SK-N-SH treated with all-trans-retinoic acid at 6 μM for 48 hours (cell line): Measurements from ENCODE around the gene SMPD3.

Experiments
- ATAC-seq: fragments of 200-7000 bp; cut with Tn5 transposase; 3 replicates; pipeline ENCODE4 v1.9.1; 2020; ENCODE audit warnings: mild to moderate bottlenecking, moderate library complexity
- ARNTL ChIP-seq: fragments of 450-650 bp; formaldehyde crosslinking; IDR thresholded peaks from 2 replicates; pipeline ENCODE4 v1.5.0; 2020; ENCODE audit warnings: low read depth, mild to moderate bottlenecking, moderate library complexity, borderline replicate concordance
- BACH2 ChIP-seq: fragments of 250-450 bp; sonication (Bioruptor Pico); IDR thresholded peaks from 2 replicates; pipeline ENCODE4 v1.9.0; 2021; ENCODE audit warnings: mild to moderate bottlenecking, borderline replicate concordance
- CREB5 ChIP-seq: fragments of 250-450 bp; sonication (Bioruptor Pico); IDR thresholded peaks from 2 replicates; pipeline ENCODE4 v1.5.1; 2020; ENCODE audit warnings: low read depth, mild to moderate bottlenecking, moderate library complexity
- CSDC2 ChIP-seq: fragments of 250-450 bp; sonication (Bioruptor Pico); IDR thresholded peaks from 2 replicates; pipeline ENCODE4 v1.5.0; 2020; ENCODE audit warnings: mild to moderate bottlenecking, moderate library complexity
- CSRNP3 ChIP-seq: fragments of 250-450 bp; sonication (Bioruptor Pico); IDR thresholded peaks from 2 replicates; pipeline ENCODE4 v1.5.1; 2021; ENCODE audit warnings: mild to moderate bottlenecking, moderate library complexity
- ESRRG ChIP-seq: fragments of 250-450 bp; sonication (Bioruptor Pico); IDR thresholded peaks from 2 replicates; pipeline ENCODE4 v1.6.1; 2021; ENCODE audit warnings: mild to moderate bottlenecking
- GLIS3 ChIP-seq: fragments of 250-450 bp; sonication (Bioruptor Pico); IDR thresholded peaks from 2 replicates; pipeline ENCODE4 v1.5.0; 2020; ENCODE audit warnings: mild to moderate bottlenecking, moderate library complexity
- ISL1 ChIP-seq: fragments of 250-450 bp; sonication (Bioruptor Pico); IDR thresholded peaks from 2 replicates; pipeline ENCODE4 v2.1.2; 2022; ENCODE audit warnings: mild to moderate bottlenecking, moderate library complexity
- OSR1 ChIP-seq: fragments of 250-450 bp; sonication (Bioruptor Pico); IDR thresholded peaks from 2 replicates; pipeline ENCODE4 v1.8.0; 2022; ENCODE audit warnings: moderate library complexity, mild to moderate bottlenecking, inconsistent platforms
- PATZ1 ChIP-seq: fragments of 250-450 bp; sonication (Bioruptor Pico); IDR thresholded peaks from 2 replicates; pipeline ENCODE4 v1.8.0; 2020; ENCODE audit warnings: mild to moderate bottlenecking, moderate library complexity, borderline replicate concordance
- POU6F1 ChIP-seq: fragments of 250-450 bp; sonication (Bioruptor Pico); IDR thresholded peaks from 2 replicates; pipeline ENCODE4 v1.8.0; 2021; ENCODE audit warnings: low read depth, mild to moderate bottlenecking, moderate library complexity, borderline replicate concordance
- PPARA ChIP-seq: fragments of 250-450 bp; sonication (Bioruptor Pico); IDR thresholded peaks from 2 replicates; pipeline ENCODE4 v1.5.0; 2020; ENCODE audit warnings: mild to moderate bottlenecking, borderline replicate concordance
- RARB ChIP-seq: fragments of 250-450 bp; sonication (Bioruptor Pico); IDR thresholded peaks from 2 replicates; pipeline ENCODE4 v1.8.0; 2021; ENCODE audit warnings: mild to moderate bottlenecking, moderate library complexity
- SNAI2 ChIP-seq: fragments of 250-450 bp; sonication (Bioruptor Pico); IDR thresholded peaks from 2 replicates; pipeline ENCODE4 v1.5.0; 2020; ENCODE audit warnings: mild to moderate bottlenecking, moderate library complexity
- TCF4 ChIP-seq: fragments of 250-450 bp; sonication (Bioruptor Pico); IDR thresholded peaks from 2 replicates; pipeline ENCODE4 v1.8.0; 2021; ENCODE audit warnings: mild to moderate bottlenecking, moderate library complexity, borderline replicate concordance
- TOX ChIP-seq: fragments of 250-450 bp; sonication (Bioruptor Pico); IDR thresholded peaks from 2 replicates; pipeline ENCODE4 v1.8.0; 2021; ENCODE audit warnings: mild to moderate bottlenecking, moderate library complexity, borderline replicate concordance
- TSHZ2 ChIP-seq: fragments of 250-450 bp; sonication (Bioruptor Pico); IDR thresholded peaks from 2 replicates; pipeline ENCODE4 v1.5.0; 2020; ENCODE audit warnings: mild to moderate bottlenecking, moderate library complexity
- ZFP3 ChIP-seq: fragments of 250-450 bp; sonication (Bioruptor Pico); IDR thresholded peaks from 2 replicates; pipeline ENCODE4 v1.5.0; 2020; ENCODE audit warnings: mild to moderate bottlenecking, moderate library complexity
- ZFP30 ChIP-seq: fragments of 450-650 bp; formaldehyde crosslinking; IDR thresholded peaks from 2 replicates; pipeline ENCODE4 v1.5.0; 2022; ENCODE audit warnings: mild to moderate bottlenecking, moderate library complexity
- ZNF70 ChIP-seq: fragments of 450-650 bp; formaldehyde crosslinking; IDR thresholded peaks from 2 replicates; pipeline ENCODE4 v1.5.0; 2020; ENCODE audit warnings: mild to moderate bottlenecking, moderate library complexity
- ZNF8 ChIP-seq: fragments of 450-650 bp; formaldehyde crosslinking; IDR thresholded peaks from 2 replicates; pipeline ENCODE4 v1.5.0; 2020; ENCODE audit warnings: mild to moderate bottlenecking, moderate library complexity

The SMPD3 gene

GRCh38 chr16:68382296-68382718, 66.0 kb downstream of the SMPD3 start:
- TF ChIP-seq ZFP30 (CRISPR knock-in tag), result no peak
- TF ChIP-seq TCF4 (CRISPR knock-in tag), result no peak
- TF ChIP-seq ARNTL, result no peak
- TF ChIP-seq ZNF8, result no peak
- TF ChIP-seq ZNF70 (CRISPR knock-in tag), result no peak
- TF ChIP-seq BACH2, result no peak
- no peak for TF ChIP-seq OSR1 (CRISPR knock-in tag)
- TF ChIP-seq CREB5 (CRISPR knock-in tag), result no peak
- no peak for TF ChIP-seq GLIS3 (CRISPR knock-in tag)
- TF ChIP-seq ISL1 (CRISPR knock-in tag), result no peak
- TF ChIP-seq RARB (CRISPR knock-in tag), result no peak
- no peak for TF ChIP-seq CSRNP3
- no peak for TF ChIP-seq CSDC2 (CRISPR knock-in tag)
- TF ChIP-seq SNAI2 (CRISPR knock-in tag), result no peak
- no peak for TF ChIP-seq PPARA
- no peak for TF ChIP-seq ESRRG (CRISPR knock-in tag)
- peak; percentile 55 for ATAC-seq

- no peak for ATAC-seq
- TF ChIP-seq TOX (CRISPR knock-in tag), result no peak
- TF ChIP-seq ESRRG (CRISPR knock-in tag), result no peak
- TF ChIP-seq CSRNP3, result no peak
- no peak for TF ChIP-seq PATZ1 (CRISPR knock-in tag)
- TF ChIP-seq OSR1 (CRISPR knock-in tag), result no peak
- no peak for TF ChIP-seq POU6F1 (CRISPR knock-in tag)
- no peak for TF ChIP-seq CSDC2 (CRISPR knock-in tag)
- no peak for TF ChIP-seq GLIS3 (CRISPR knock-in tag)
- TF ChIP-seq ISL1 (CRISPR knock-in tag), result no peak
- TF ChIP-seq BACH2, result no peak
- TF ChIP-seq PPARA, result no peak
- TF ChIP-seq ZFP3 (CRISPR knock-in tag), result no peak
These were observed 67.0 kb downstream of the SMPD3 start for GRCh38 chr16:68381363-68381724.

- no peak for ATAC-seq
These were observed 67.5 kb downstream of the SMPD3 start for GRCh38 chr16:68380676-68381362.

More at GRCh38 chr16:68380676-68381362, 67.5 kb downstream of the SMPD3 start:
- TF ChIP-seq GLIS3 (CRISPR knock-in tag) (no peak), TCF4 (CRISPR knock-in tag) (no peak), TOX (CRISPR knock-in tag) (no peak), RARB (CRISPR knock-in tag) (no peak), PPARA (no peak), TSHZ2 (no peak), ZNF70 (CRISPR knock-in tag) (no peak), ESRRG (CRISPR knock-in tag) (no peak), OSR1 (CRISPR knock-in tag) (no peak), ARNTL (no peak), ISL1 (CRISPR knock-in tag) (no peak), ZNF8 (no peak), ZFP30 (CRISPR knock-in tag) (no peak), CSDC2 (CRISPR knock-in tag) (no peak), ZFP3 (CRISPR knock-in tag) (no peak), CREB5 (CRISPR knock-in tag) (no peak)
- TF ChIP-seq, all 23 proteins: peak for 0
